IPS-NIHi11 (cell line): Measurements from ENCODE around the gene ARHGAP1.

Experiments
- DNase-seq: peaks from one replicate; pipeline ENCODE4 v3.0.0; 2012; ENCODE audit warnings: mixed read lengths, low spot score

The ARHGAP1 gene

DNA sequence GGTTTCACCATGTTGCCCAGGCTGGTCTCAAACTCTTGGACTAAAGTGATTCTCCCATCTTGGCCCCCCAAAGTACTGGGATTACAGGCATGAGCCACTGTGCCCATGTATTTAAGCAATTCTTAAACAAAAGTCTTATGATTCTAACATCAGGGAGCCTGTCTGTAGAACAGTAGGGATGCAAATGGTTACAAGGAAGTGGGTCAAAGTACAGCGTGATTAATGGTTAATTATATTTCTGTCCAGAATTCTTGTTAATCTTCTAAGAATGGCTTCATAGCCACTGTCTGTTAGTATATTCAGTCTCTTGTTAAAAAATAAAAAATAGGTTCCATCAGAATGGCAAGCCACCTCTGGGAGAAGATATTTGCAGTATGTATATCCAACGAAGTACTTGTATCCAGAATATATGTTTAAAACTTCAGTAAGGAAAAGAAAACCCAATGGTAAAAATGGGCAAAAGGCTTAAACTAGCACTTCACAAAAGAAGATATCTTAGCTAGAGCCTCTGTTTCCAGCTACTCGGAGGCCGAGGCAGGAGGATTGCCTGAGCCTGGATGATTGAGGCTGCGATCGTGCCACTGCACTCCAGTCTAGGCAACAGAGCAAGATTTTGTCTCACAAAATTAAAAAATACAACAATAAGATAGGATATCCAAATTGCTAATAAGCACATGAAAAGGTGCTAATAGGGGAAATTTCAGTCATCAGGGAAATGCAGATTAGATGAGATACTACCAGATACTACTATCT, 60.2 kb downstream of the ARHGAP1 start:
- no peak for DNase-seq

DNA sequence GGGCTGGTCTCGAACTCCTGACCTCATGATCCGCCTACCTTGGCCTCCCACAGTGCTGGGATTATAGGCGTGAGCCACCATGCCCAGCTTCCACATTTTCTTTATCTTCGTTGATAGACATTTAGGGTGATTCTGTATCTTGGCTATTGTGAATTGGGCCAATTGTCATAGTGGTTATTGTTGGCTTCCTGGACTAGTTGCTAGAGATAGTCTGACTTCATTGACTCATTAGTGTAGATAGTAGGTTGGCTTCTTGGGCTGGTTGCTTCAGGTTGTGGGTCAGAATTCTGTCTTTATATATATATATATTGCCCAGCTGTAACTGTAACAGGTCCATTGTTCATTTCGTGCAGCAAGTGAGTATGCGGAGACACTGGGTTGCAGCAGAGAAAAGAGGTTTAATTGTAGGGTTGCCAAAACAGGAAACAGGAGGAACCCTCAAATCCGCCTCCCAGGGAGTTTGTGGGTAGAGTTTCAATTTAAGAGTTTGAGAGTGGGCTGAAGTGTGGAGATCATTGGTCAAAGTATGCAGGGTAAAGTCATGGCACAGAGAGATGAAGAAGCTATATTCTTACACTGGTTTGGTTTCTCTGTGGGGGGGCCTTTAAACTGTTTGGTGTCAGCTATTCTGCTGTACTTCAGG, 61.1 kb downstream of the ARHGAP1 start:
- DNase-seq = no peak

DNA sequence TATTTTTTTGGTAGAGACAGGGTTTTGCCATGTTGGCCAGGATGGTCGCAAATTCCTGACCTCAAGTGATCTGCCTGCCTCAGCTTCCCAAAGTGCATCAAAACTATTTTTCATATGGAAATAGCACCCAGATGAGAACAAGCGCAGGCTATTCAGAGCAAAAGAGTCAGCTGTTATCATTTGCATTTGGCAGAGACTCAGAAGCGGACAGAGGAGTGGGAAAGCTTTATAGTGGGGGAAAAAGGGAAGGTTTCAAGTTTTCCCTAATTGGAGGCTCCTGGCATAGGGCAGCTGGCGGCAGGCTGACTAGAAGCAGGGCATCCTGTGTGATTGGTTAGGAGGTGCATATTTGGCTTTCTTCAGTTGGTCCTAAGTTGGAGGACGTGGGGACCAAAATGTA, 62.9 kb downstream of the ARHGAP1 start:
- DNase-seq = no peak

DNA sequence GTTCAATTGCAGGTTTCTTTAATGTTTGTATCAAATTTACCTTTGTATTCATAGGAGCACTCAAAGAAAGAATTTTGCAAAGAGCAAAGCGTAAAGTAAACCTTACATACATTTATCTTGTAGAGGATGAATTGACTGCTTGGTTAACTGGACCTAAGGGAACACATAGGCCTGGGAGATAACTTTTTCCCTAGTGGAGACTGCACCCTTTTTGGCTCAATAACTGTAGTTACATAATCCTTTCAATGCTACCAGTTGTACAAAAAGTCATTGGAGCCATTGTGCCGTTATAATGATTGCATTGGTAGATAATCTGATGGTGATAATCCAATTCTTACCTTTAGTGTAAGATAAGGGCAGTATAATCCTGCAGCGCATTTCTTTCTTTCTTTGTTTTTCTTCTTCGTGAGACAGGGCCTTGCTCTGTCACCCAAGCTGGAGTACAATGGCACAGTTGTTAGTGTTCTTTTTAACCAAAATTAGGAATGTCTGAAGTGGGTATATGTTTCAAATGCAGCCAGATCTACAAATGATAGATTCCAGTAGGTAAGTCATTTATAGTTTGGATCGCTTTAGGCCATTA, 64.8 kb downstream of the ARHGAP1 start:
- DNase-seq = no peak

DNA sequence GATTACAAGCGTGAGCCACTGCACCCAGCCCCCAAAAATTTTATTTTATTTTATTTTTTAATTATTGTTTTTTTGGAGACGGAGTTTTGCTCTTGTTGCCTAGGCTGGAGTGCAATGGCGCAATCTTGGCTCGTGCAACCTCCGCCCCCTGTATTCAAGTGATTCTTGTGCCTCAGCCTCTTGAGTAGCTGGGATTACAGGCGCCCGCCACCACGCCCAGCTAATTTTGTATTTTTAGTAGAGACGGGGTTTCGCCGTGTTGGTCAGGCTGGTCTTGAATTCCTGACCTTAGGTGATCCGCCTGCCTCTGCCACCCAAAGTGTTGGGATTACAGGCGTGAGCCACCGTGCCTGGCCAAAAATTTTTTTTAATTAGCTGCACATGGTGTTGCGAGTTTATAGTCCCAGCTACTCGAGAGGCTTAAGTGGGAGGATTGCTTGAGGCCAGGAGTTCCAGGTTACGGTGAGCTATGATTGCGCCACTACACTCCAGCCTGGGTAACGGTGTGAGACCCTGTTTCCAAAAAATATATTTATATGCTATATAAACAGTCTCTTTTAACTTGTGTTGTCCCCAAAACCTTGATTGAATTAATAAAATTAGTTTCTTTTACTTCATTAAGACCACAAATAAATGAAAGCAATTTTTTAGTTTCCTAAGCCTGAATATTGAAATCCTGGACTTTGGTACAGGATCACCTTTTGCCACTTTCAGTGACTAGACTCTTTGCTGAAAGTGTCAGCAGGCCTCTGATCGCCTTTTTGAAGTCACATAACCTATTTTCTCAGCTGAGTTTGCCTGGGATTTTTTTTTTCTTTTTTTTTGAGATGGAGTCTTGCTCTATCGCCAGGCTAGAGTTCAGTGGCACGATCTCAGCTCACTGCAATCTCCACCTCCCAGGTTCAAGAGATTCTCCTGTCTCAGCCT, 66.9 kb downstream of the ARHGAP1 start:
- no peak for DNase-seq

DNA sequence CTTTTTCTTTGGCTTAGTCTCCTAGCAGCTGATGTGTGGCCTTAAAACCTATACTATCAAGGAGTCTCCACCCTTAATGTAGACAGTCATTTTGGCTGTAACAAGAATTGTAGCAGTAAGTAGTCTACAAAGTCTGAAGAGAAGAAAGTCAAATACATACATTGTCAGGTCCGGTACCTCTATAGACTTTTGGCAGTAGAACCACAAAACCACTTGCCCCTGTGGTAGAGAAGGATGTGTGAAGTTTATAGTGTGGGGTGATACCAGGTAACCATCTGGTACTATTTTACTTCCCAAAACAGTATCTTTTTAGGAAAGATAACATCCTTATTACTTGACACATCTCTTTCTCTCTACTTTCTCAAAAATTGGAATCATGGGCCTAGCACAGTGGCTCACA, 67.9 kb downstream of the ARHGAP1 start:
- no peak for DNase-seq

DNA sequence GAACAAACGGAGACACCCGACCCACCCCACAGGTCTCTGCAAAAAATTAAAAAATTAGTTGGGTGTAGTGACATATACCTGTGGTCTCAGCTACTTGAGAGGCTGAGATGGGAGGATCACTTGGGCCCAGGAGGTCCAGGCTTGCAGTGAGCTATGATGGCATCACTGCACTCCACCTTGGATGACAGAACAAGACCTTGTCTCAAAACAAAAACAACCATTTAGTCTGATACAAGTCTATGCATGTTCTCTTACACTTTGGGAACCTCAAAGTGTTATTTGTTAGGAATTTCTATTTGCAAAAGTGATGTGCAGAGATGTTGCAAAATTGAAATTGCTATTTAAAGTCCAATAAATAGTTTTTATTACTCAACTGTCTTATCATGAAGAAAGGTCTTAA, 68.7 kb downstream of the ARHGAP1 start:
- DNase-seq = no peak

DNA sequence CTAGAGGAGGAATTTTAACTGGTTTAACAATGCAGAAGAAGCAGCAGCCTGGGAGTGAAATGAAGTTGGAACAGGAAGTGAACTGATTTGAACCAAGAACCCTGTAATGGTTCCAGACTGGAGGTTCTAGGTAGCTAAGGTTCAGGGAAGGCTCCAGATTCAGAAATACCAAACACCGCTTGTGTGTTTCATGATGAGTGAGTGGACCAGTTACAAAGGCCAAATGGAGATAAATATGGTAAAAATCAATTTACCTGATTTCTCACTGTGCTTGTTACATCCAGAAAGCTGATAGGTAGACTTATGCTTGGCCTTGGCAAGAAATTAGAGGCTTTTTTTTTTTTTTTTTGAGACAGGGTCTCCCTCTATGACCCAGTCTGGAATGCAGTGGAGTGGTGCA, 70.2 kb downstream of the ARHGAP1 start:
- no peak for DNase-seq

DNA sequence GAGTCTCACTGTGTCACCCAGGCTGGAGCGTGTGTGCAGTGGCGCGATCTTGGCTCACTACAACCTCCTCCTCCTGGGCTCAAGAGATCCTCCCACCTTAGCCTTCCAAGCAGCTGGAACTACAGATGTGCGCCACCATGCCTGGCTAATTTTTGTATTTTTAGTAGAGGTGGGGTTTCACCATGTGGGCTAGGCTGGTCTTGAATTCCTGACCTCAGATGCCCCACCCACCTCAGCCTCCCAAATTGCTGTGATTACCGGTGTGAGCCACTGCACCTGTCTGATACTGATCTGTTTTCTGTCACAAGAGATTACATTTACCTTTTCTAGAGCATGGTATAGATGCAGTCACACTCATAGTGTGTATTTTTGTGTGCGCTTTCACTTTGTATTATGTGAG, 71.5 kb downstream of the ARHGAP1 start:
- DNase-seq = no peak
